ENCODE measurements around the gene COL13A1.

COL13A1 gene

GRCh38 chr10:69996611-69997010, 194.9 kb downstream of the COL13A1 start:
- ChIA-PET POLR2A (ENCODE audit: low non-redundant PET) (no interaction called here), CTCF (interaction anchor here (0.6 kb wide), 1 partner anchor 29 kb away, joined by 7 read pairs; no protein-coding TSS in a partner anchor)
- H3K27ac ChIP-seq, result no peak overlapping the region
- no peak for TF ChIP-seq CTCF (conservative IDR thresholded peaks at IDR 0.05; ENCODE audit: low read depth)
- DNase-seq (ENCODE audit: low spot score), result no peak

DNA sequence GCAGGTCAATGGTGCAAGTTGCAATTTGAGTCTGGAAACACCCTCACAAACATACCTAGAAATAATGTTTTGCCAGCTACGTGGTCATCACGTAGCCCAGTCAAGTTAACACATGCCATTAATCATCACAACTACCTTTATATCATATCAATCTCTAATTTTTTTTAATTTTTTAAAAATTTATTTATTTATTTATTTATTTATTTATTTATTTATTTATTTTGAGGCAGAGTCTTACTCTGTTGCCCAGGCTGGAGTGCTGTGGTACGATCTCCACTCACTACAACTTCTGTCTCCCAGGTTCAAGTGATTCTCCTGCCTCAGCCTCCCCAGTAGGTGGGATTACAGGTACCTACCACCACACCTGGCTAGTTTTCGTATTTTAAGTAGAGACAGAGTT, 198.6 kb downstream of the COL13A1 start:
- CTCF ChIA-PET, result no interaction called here
- no peak for DNase-seq (ENCODE audit: low spot score)
- H3K27ac ChIP-seq, result no peak overlapping the region
- POLR2A ChIA-PET (ENCODE audit: low non-redundant PET), result no interaction called here
- no peak for TF ChIP-seq CTCF (conservative IDR thresholded peaks at IDR 0.05; ENCODE audit: low read depth)

GRCh38 chr10:70007116-70007820, 205.6 kb downstream of the COL13A1 start:
- ChIA-PET CTCF (interaction anchor here (0.6 kb wide), 2 partner anchors 33 to 1609 kb away, joined by 3 to 5 read pairs; no protein-coding TSS in a partner anchor), POLR2A (ENCODE audit: low non-redundant PET) (no interaction called here)
- no peak for TF ChIP-seq CTCF (conservative IDR thresholded peaks at IDR 0.05; ENCODE audit: low read depth)
- no peak overlapping the region for H3K27ac ChIP-seq
- no peak for DNase-seq (ENCODE audit: low spot score)
